HG03045 (cell line): Measurements from ENCODE around the gene IQSEC2.

Experiments used
- ATAC-seq: cut with Tn5 transposase; IDR thresholded peaks from one replicate; pipeline ENCODE4 v1.9.1; 2021; ENCODE audit warnings: mild to moderate bottlenecking, moderate library complexity; ENCODE audit not compliant: unreplicated experiment

IQSEC2 gene

GRCh38 chrX:53249408-53250042, 31.9 kb downstream of the IQSEC2 start:
- no peak for ATAC-seq

GRCh38 chrX:53247928-53248327, 33.5 kb downstream of the IQSEC2 start:
- ATAC-seq: no peak

- ATAC-seq: no peak
These were observed 35.2 kb downstream of the IQSEC2 start for GRCh38 chrX:53246231-53246630.

GRCh38 chrX:53244610-53245009, 36.8 kb downstream of the IQSEC2 start:
- ATAC-seq: no peak

- no peak for ATAC-seq
These were observed 39.1 kb downstream of the IQSEC2 start for GRCh38 chrX:53242310-53242709.

GRCh38 chrX:53241558-53241957, 39.8 kb downstream of the IQSEC2 start:
- ATAC-seq: no peak

- no peak for ATAC-seq
These were observed 41.9 kb downstream of the IQSEC2 start for GRCh38 chrX:53239474-53239873.

GRCh38 chrX:53237056-53237455, 44.3 kb downstream of the IQSEC2 start:
- ATAC-seq: no peak

- no peak for ATAC-seq
These were observed 45.2 kb downstream of the IQSEC2 start for GRCh38 chrX:53236025-53236679.

GRCh38 chrX:53235566-53235965, 45.8 kb downstream of the IQSEC2 start:
- no peak for ATAC-seq

GRCh38 chrX:53234484-53234883, 46.9 kb downstream of the IQSEC2 start:
- ATAC-seq: no peak

GRCh38 chrX:53233536-53233935, 47.8 kb downstream of the IQSEC2 start:
- ATAC-seq: no peak

- ATAC-seq: no peak
These were observed 51.3 kb downstream of the IQSEC2 start for GRCh38 chrX:53230116-53230515.

GRCh38 chrX:53227224-53227765, 54.1 kb downstream of the IQSEC2 start:
- no peak for ATAC-seq

- peak; percentile 80 for ATAC-seq
These were observed 56.3 kb downstream of the IQSEC2 start, which contains the start of gene KDM5C for GRCh38 chrX:53224860-53225797. Gene KDM5C (minus strand): TSS chrX:53225207. CDS start chrX:53224889, 318 bp downstream.

- no peak for ATAC-seq
These were observed 57.2 kb downstream of the IQSEC2 start for GRCh38 chrX:53223955-53224859.

GRCh38 chrX:53223068-53223693, 58.2 kb downstream of the IQSEC2 start:
- ATAC-seq: no peak
